Ovary (tissue), 9 donors: ENCODE measurements around the gene SCO2. TPM values are rescaled to one million over a fixed set of nuclear protein-coding genes. Genes with fewer than 3 reads are reported as not detected.

Experiments used
- DNase-seq, 5 donors: peaks; one replicate each; pipeline ENCODE4 v3.0.0-alpha.2; 2019 to 2020
- H3K27ac ChIP-seq, 2 donors: fragments of 200-600 bp; one replicate each; pipeline versions ENCODE4 v1.5.1 to v1.8.0; 2019 to 2022
- H3K27me3 ChIP-seq: fragments of 200-600 bp; one replicate; pipeline ENCODE4 v1.8.0; 2022
- H3K36me3 ChIP-seq: fragments of 200-600 bp; sonication (generic); one replicate; pipeline ENCODE4 v1.5.1; 2019
- H3K4me1 ChIP-seq: one replicate; pipeline ENCODE4 v1.8.1; 2013; ENCODE audit warnings: mild to moderate bottlenecking, moderate library complexity; ENCODE audit not compliant: insufficient read depth
- H3K4me3 ChIP-seq: fragments of 200-600 bp; sonication (generic); one replicate; pipeline ENCODE4 v1.5.1; 2017
- H3K9me3 ChIP-seq, 2 donors: fragments of 200-600 bp in 1 of 2; sonication (generic) in 1 of 2; one replicate each; pipeline versions ENCODE4 v1.5.1 to v1.8.1; 2013 to 2019; ENCODE audit warnings: mild to moderate bottlenecking in 1 of 2, moderate library complexity in 1 of 2
- CTCF ChIP-seq, 3 donors: fragments of 450-650 bp in 2 of 3; fragments of 200-600 bp in 1 of 3; IDR thresholded peaks; one replicate each; pipeline versions ENCODE4 v1.5.1 to v1.8.0; 2016 to 2022; ENCODE audit warnings: antibody characterized with exemption in 3 of 3, mild to moderate bottlenecking in 1 of 3
- EP300 ChIP-seq: sonication (generic); formaldehyde crosslinking; IDR thresholded peaks from one replicate; pipeline ENCODE4 v1.6.1; 2017; ENCODE audit warnings: antibody characterized with exemption
- POLR2A ChIP-seq: fragments of 450-650 bp; IDR thresholded peaks from one replicate; pipeline ENCODE4 v1.6.1; 2017; ENCODE audit warnings: antibody characterized with exemption, mild to moderate bottlenecking, moderate library complexity
- WGBS, 3 donors: extraction: QIAGEN DNeasy Blood & Tissue Kit in 1 of 3; methylation state at CpG; one replicate each; pipeline versions ENCODE4 v1.1.5 to v1.1.7; 2013 to 2017; 5-methylcytosine and 5-hydroxymethylcytosine counted together
- intact Hi-C, 4 donors: fragments of 100-400 bp; cut with DNase I; formaldehyde crosslinking; loops; one replicate each; pipeline versions ENCODE4 v1.11.0 to v1.15.1; 2022 to 2023
- polyA plus RNA-seq, 2 donors: library from polyadenylated mRNA; stranded (reverse); fragments of 200-250 nt in 1 of 2; fragments of 350-450 nt in 1 of 2; fragmentation: Illumina TruSeq in 1 of 2; extraction: RNeasy Lipid Tissue Mini Kit (QIAGEN cat#74804) in 1 of 2; gene quantifications; one replicate each; pipeline ENCODE4 v1.2.3, GENCODE V29; 2013 to 2014
- total RNA-seq, 7 donors: library from RNA; depleted of rRNA in 2 of 7; stranded (reverse); fragments of >200 nt in 2 of 7; fragmentation: NEBNext Ultra II Directional in 3 of 7; extraction: Animal tissue kit (Norgen Biotek cat#: 25700) in 3 of 7; gene quantifications; one replicate each; pipeline versions ENCODE4 v1.1.0 to v1.2.4, GENCODE V29; 2016 to 2023
- donor health status: DM: no; HTN: no; CAD: no; lungs with moderate emphysema.
- donor health status: DM: no; HTN: no; CAD: no.
- donor health status: Bipolar disorder and iron deficiency.
- donor health status: DM: yes; HTN: yes; CAD: no.
- donor health status: DM: no; HTN: no; CAD: no.
- donor health status: DM: yes; HTN: yes; CAD: no.

SCO2 gene
- total and polyA plus RNA-seq, 9 donors, result 0.73 to 5.1 (median 0.97) TPM; not detected in 4

- 5 to 11% (median 6%) methylated on average over 43 to 56 of the region's 56 CpGs for WGBS, 3 donors
- H3K4me1 ChIP-seq, result no peaks in the 10 kb centered on the region
- no peak for DNase-seq
- H3K27me3 ChIP-seq, result peaks cover 7% of the 10 kb centered on the region
- TF ChIP-seq POLR2A, result no peak
- no peak for TF ChIP-seq EP300
- TF ChIP-seq CTCF (IDR thresholded peaks at IDR 0.05), result no peak
- H3K27ac ChIP-seq, result no peak overlapping the region
- intact Hi-C loops, result no loop called here
- no peak overlapping the region for H3K4me3 ChIP-seq
- no peaks in the 10 kb centered on the region for H3K36me3 ChIP-seq
- H3K9me3 ChIP-seq, result no peaks in the 10 kb centered on the region
Observed at GRCh38 chr22:50548040-50548920, 22.9 kb upstream of the SCO2 start.

- 9 to 14% (median 12%) methylated on average over 26 to 34 of the region's 35 CpGs for WGBS, 3 donors
- DNase-seq, result no peak
Observed at GRCh38 chr22:50547263-50547985, 22.0 kb upstream of the SCO2 start.

GRCh38 chr22:50546326-50547262, 21.2 kb upstream of the SCO2 start:
- TF ChIP-seq POLR2A (no peak), CTCF (IDR thresholded peaks at IDR 0.05) (no peak), EP300 (no peak)
- Histone ChIP-seq H3K4me1 (no peaks in the 10 kb centered on the region), H3K27ac (no peak overlapping the region), H3K9me3 (no peaks in the 10 kb centered on the region), H3K36me3 (no peaks in the 10 kb centered on the region), H3K27me3 (peaks cover 7% of the 10 kb centered on the region), H3K4me3 (no peak overlapping the region)
- WGBS, 3 donors, result 25 to 54% (median 26%) methylated on average over 29 to 78 of the region's 78 CpGs
- no peak for DNase-seq
- intact Hi-C loops, result no loop called here

More at GRCh38 chr22:50547263-50547985, 22.0 kb upstream of the SCO2 start:
- H3K27ac ChIP-seq, result no peak overlapping the region
- intact Hi-C loops, result no loop called here
- no peaks in the 10 kb centered on the region for H3K4me1 ChIP-seq
- H3K4me3 ChIP-seq, result no peak overlapping the region
- TF ChIP-seq CTCF (IDR thresholded peaks at IDR 0.05) (no peak), POLR2A (no peak), EP300 (no peak)
- H3K36me3 ChIP-seq, result no peaks in the 10 kb centered on the region
- H3K9me3 ChIP-seq, result no peaks in the 10 kb centered on the region
- H3K27me3 ChIP-seq, result peaks cover 7% of the 10 kb centered on the region
